Measurements from ENCODE around the gene LTBP3.
"Not testable (repeated sequence)": the region's sequence is repeated elsewhere in the genome, so short reads cannot be mapped to it uniquely, and the experiment has no call there.

LTBP3 gene

DNA sequence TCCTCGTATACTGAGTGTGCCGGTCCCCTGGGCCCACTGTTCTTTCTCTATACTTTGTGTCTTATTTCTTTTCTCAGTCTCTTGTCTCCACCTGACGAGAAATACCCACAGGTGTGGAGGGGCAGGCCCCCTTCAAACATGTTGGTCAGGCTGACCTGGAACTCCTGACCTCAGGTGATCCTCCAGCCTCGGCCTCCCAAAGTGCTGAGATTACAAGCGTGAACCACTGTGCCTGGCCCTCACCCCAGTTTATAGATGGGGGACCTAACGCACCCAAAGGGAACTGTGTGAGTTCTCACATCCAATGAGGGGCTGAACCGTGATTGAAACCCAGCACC is 34.6 kb downstream of the LTBP3 start:
- not testable (repeated sequence) for H3K36me3 ChIP-seq (ENCODE audit: control insufficient read depth, low read depth, low read length); H3K9me3 ChIP-seq (ENCODE audit: control insufficient read depth, low read depth, low read length); H3K9ac ChIP-seq (ENCODE audit: low read length); H3K4me3 ChIP-seq (ENCODE audit: low read length); H3K4me1 ChIP-seq (ENCODE audit: control insufficient read depth, low read depth, low read length); H3K27ac ChIP-seq (ENCODE audit: low read length); H3K27me3 ChIP-seq (ENCODE audit: control insufficient read depth, insufficient read depth, low read length)

DNA sequence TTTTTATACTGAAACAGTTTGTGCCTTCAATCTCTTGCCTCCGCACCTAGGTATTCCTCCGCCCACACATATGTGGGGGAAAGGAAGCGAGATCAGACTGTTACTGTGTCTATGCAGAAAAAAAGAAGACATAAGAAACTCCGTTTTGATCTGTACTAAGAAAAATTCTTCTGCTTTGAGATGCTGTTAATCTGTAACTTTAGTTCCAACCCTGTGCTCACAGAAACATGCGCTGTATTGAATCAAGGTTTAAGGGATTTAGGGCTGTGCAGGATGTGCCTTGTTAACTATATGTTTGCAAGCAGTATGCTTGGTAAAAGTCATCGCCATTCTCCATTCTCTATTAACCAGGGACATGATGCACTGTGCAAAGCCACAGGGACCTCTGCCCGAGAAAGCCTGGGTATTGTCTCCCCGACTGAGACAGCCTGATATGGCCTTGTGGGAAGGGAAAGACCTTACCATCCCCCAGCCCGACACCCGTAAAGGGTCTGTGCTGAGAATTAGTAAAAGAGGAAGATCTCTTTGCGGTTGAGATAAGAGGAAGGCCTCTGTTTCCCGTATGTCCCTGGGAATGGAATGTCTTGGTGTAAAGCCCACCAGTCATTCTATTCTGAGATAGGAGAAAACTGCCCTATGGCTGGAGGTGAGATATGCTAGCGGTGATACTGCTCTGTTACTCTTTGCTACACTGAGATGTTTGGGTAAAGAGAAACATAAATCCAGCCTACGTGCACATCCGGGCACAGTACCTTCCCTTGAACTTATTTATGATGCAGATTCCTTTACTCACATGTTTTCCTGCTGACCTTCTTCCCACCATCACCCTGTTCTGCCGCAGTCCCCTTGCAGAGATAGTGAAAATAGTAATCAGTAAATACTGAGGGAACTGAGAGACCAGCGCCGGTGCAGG is 35.2 kb downstream of the LTBP3 start:
- not testable (repeated sequence) for H3K9ac ChIP-seq (ENCODE audit: low read length); H3K4me3 ChIP-seq (ENCODE audit: low read length); H3K9me3 ChIP-seq (ENCODE audit: control insufficient read depth, low read depth, low read length); H3K27ac ChIP-seq (ENCODE audit: low read length); H3K4me1 ChIP-seq (ENCODE audit: control insufficient read depth, low read depth, low read length); H3K27me3 ChIP-seq (ENCODE audit: control insufficient read depth, insufficient read depth, low read length); H3K36me3 ChIP-seq (ENCODE audit: control insufficient read depth, low read depth, low read length)

DNA sequence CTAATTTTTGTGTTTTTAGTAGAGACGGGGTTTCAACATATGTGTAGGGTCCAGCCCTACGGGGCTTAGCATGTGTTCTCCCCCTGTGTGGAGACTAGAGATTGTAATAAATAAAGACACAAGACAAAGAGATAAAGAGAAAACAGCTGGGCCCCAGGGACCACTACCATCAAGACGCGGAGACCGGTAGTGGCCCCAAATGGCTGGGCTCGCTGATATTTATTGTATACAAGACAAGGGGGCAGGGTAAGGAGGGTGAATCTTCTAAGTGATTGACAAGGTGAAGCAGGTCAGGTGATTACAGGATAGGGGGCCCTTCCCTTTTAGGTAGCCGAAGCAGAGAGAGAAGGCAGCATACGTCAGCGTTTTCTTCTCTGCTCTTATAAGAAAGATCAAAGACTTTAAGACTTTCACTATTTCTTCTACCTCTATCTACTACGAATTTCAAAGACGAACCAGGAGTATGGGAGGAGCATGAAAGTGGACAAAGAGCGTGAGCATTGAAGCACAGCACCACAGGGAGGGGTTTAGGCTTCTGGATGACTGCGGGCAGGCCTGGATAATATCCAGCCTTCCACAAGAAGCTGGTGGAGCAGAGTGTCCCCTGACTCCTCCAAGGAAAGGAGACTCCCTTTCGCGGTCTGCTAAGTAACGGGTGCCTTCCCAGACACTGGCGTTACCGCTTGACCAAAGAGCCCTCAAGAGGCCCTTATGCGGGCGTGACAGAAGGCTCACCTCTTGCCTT is 36.2 kb downstream of the LTBP3 start:
- not testable (repeated sequence) for H3K4me1 ChIP-seq (ENCODE audit: control insufficient read depth, low read depth, low read length); H3K9me3 ChIP-seq (ENCODE audit: control insufficient read depth, low read depth, low read length); H3K4me3 ChIP-seq (ENCODE audit: low read length); H3K27me3 ChIP-seq (ENCODE audit: control insufficient read depth, insufficient read depth, low read length); H3K9ac ChIP-seq (ENCODE audit: low read length); H3K27ac ChIP-seq (ENCODE audit: low read length); H3K36me3 ChIP-seq (ENCODE audit: control insufficient read depth, low read depth, low read length)

DNA sequence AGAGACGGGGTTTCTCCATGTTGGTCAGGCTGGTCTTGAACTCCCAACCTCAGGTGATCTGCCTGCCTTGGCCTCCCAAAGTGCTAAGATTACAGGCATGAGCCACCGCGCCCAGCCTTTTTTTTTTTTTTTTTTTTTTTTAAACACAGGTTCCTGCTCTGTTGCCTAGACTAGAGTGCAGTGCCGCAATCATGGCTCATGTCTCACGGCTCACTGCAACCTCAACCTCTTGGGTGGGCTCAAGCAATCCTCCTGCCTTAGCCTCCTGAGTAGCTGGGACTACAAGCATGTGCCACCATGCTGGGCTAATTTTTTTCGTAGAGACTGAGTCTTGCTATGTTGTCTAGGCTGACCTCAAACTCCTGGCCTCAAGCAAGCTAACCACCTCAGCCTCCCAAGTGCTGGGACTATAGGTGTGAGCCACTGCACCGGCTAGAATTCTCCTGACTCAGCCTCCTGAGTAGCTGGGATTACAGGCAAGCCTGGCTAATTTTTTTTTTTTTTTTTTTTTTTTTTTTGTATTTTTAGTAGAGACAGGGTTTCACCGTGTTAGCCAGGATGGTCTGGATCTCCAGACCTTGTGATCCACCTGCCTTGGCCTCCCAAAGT is 39.1 kb downstream of the LTBP3 start:
- not testable (repeated sequence) for H3K27me3 ChIP-seq (ENCODE audit: control insufficient read depth, insufficient read depth, low read length); H3K36me3 ChIP-seq (ENCODE audit: control insufficient read depth, low read depth, low read length); H3K9me3 ChIP-seq (ENCODE audit: control insufficient read depth, low read depth, low read length); H3K9ac ChIP-seq (ENCODE audit: low read length); H3K4me1 ChIP-seq (ENCODE audit: control insufficient read depth, low read depth, low read length); H3K27ac ChIP-seq (ENCODE audit: low read length); H3K4me3 ChIP-seq (ENCODE audit: low read length)

DNA sequence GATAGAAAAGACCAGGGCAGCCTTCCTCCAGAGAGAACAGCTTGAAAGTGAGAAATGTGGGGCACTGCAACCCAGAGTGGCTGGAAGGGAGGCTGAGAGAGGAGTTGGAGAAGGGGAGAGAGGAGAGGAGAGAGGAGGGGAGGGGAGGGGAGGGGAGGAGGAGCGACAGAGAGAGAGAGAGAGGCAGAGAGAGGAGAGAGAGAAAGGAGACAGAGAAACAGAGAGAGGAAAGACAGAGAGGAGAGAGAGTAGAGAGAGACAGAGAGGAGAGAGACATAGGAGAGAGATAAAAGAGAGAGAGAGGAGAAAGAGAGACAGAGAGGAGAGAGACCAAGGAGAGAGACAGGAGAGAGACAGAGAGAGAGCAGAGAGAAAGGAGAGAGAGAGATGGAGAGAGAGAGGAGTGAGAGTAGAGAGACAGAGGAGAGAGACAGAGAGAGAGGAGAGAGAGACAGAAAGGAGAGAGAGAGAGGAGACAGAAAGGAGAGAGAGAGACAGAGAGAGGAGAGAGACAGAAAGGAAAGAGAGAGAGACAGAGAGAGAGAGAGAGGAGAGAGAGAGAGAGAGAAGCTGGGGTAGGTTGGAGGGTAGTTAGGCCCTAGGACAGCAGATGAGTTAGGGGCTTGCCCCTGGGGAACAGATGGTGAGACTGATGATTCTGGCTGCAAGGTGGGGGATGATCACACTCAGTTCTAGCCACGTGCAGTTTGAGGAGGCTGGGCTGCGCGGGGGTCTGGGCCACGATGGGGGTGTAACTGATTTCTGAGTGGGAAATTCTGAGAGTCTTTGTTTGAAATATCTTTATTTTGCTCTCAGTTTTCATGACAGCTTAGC is 41.8 kb downstream of the LTBP3 start:
- no peaks in the 10 kb centered on the region for H3K9me3 ChIP-seq (ENCODE audit: control insufficient read depth, low read depth, low read length)

DNA sequence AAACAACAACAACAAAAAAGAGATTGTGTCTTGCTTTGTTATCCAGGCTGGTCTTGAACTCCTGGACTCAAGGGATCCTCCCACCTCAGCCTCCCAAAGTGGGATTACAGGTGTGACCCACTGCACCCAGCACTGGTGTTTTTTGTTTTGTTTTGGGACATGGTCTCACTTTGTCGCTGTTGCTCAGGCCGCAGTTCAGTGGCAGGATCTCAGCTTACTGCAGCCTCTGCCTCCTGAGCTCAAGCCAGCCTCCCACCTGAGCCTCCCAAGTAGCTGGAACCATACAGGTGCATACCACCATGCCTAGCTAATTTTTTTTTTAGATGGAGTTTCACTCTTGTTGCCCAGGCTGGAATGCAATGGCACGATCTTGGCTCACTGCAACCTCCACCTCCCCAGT is 45.8 kb downstream of the LTBP3 start:
- H3K4me1 ChIP-seq (ENCODE audit: control insufficient read depth, low read depth, low read length); H3K36me3 ChIP-seq (ENCODE audit: control insufficient read depth, low read depth, low read length); H3K27ac ChIP-seq (ENCODE audit: low read length); H3K9ac ChIP-seq (ENCODE audit: low read length); H3K9me3 ChIP-seq (ENCODE audit: control insufficient read depth, low read depth, low read length); H3K4me3 ChIP-seq (ENCODE audit: low read length); H3K27me3 ChIP-seq (ENCODE audit: control insufficient read depth, insufficient read depth, low read length): not testable (repeated sequence)

More for the DNA sequence above, 41.8 kb downstream of the LTBP3 start:
- Histone ChIP-seq H3K9ac (ENCODE audit: low read length) (no peak overlapping the region), H3K4me1 (ENCODE audit: control insufficient read depth, low read depth, low read length) (no peaks in the 10 kb centered on the region), H3K36me3 (ENCODE audit: control insufficient read depth, low read depth, low read length) (no peaks in the 10 kb centered on the region), H3K4me3 (ENCODE audit: low read length) (no peak overlapping the region), H3K27me3 (ENCODE audit: control insufficient read depth, insufficient read depth, low read length) (no peaks in the 10 kb centered on the region), H3K27ac (ENCODE audit: low read length) (no peak overlapping the region)

DNA sequence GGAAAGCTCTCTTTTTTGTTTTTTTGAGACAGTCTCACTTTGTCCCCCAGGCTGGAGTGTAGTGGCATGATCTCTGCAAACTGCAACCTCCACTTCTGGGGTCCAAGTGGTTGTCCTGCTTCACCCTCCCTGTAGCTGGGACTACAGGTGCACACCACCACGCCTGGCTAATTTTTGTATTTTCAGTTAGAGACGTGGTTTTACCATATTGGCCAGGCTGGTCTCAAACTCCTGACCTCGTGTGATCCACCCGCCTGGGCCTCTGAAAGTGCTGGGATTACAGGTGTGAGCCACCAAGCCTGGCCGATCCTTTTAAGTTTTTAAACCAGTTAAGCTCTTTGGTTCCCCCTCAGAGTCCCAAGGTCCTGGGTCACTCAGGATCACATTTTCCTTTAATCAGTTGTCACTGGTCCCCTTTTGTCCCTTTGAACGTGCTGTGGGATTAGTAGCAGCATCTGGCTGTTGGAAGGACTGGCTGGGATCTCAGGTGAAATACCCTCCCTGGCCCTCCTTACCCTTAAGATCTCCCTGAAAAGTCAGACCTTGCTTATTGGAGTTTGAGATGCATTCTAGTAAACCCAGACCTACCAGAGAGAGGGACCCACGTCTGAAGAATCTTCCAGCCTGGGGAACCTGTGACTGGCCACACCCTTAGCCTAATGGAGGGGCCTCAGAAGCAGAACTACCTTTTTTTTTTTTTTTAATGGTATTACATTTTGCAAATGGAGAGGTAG is 51.2 kb downstream of the LTBP3 start:
- no peak overlapping the region for H3K4me3 ChIP-seq (ENCODE audit: low read length)
- no peak overlapping the region for H3K9ac ChIP-seq (ENCODE audit: low read length)
- H3K9me3 ChIP-seq (ENCODE audit: control insufficient read depth, low read depth, low read length) = no peaks in the 10 kb centered on the region
- H3K36me3 ChIP-seq (ENCODE audit: control insufficient read depth, low read depth, low read length) = peaks cover 45% of the 10 kb centered on the region
- H3K27ac ChIP-seq (ENCODE audit: low read length) = no peak overlapping the region
- H3K27me3 ChIP-seq (ENCODE audit: control insufficient read depth, insufficient read depth, low read length) = no peaks in the 10 kb centered on the region
- peaks cover 21% of the 10 kb centered on the region for H3K4me1 ChIP-seq (ENCODE audit: control insufficient read depth, low read depth, low read length)

DNA sequence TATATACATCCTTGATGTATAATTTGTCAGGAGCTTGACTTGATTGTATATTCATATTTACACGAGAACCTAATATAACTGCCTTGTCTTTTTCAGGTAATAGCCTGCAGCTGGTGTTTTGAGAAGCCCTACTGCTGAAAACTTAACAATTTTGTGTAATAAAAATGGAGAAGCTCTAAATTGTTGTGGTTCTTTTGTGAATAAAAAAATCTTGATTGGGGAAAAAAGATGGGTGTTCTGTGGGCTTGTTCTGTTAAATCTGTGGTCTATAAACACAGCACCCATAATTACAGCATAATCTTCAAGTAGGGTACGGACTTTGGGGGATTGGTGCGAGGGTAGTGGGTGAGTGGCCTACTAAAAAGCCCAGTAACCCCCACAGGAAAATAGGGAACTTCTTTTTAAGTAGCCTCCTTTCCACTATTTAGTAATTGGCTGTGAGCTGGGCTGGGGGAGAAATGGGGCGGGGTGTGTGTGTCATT is 51.8 kb downstream of the LTBP3 start:
- H3K4me3 ChIP-seq (ENCODE audit: low read length) = no peak overlapping the region
- no peaks in the 10 kb centered on the region for H3K27me3 ChIP-seq (ENCODE audit: control insufficient read depth, insufficient read depth, low read length)
- no peaks in the 10 kb centered on the region for H3K9me3 ChIP-seq (ENCODE audit: control insufficient read depth, low read depth, low read length)
- no peak overlapping the region for H3K27ac ChIP-seq (ENCODE audit: low read length)
- peaks cover 21% of the 10 kb centered on the region for H3K4me1 ChIP-seq (ENCODE audit: control insufficient read depth, low read depth, low read length)
- H3K36me3 ChIP-seq (ENCODE audit: control insufficient read depth, low read depth, low read length) = peaks cover 51% of the 10 kb centered on the region
- no peak overlapping the region for H3K9ac ChIP-seq (ENCODE audit: low read length)

DNA sequence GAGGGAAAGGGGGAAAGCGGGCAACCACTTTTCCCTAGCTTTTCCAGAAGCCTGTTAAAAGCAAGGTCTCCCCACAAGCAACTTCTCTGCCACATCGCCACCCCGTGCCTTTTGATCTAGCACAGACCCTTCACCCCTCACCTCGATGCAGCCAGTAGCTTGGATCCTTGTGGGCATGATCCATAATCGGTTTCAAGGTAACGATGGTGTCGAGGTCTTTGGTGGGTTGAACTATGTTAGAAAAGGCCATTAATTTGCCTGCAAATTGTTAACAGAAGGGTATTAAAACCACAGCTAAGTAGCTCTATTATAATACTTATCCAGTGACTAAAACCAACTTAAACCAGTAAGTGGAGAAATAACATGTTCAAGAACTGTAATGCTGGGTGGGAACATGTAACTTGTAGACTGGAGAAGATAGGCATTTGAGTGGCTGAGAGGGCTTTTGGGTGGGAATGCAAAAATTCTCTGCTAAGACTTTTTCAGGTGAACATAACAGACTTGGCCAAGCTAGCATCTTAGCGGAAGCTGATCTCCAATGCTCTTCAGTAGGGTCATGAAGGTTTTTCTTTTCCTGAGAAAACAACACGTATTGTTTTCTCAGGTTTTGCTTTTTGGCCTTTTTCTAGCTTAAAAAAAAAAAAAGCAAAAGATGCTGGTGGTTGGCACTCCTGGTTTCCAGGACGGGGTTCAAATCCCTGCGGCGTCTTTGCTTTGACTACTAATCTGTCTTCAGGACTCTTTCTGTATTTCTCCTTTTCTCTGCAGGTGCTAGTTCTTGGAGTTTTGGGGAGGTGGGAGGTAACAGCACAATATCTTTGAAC is 52.5 kb downstream of the LTBP3 start:
- no peak overlapping the region for H3K9ac ChIP-seq (ENCODE audit: low read length)
- H3K27me3 ChIP-seq (ENCODE audit: control insufficient read depth, insufficient read depth, low read length) = no peaks in the 10 kb centered on the region
- H3K4me3 ChIP-seq (ENCODE audit: low read length) = peak overlapping the region; percentile 93
- no peaks in the 10 kb centered on the region for H3K9me3 ChIP-seq (ENCODE audit: control insufficient read depth, low read depth, low read length)
- peaks cover 58% of the 10 kb centered on the region for H3K36me3 ChIP-seq (ENCODE audit: control insufficient read depth, low read depth, low read length)
- peaks cover 21% of the 10 kb centered on the region for H3K4me1 ChIP-seq (ENCODE audit: control insufficient read depth, low read depth, low read length)
- H3K27ac ChIP-seq (ENCODE audit: low read length) = no peak overlapping the region

DNA sequence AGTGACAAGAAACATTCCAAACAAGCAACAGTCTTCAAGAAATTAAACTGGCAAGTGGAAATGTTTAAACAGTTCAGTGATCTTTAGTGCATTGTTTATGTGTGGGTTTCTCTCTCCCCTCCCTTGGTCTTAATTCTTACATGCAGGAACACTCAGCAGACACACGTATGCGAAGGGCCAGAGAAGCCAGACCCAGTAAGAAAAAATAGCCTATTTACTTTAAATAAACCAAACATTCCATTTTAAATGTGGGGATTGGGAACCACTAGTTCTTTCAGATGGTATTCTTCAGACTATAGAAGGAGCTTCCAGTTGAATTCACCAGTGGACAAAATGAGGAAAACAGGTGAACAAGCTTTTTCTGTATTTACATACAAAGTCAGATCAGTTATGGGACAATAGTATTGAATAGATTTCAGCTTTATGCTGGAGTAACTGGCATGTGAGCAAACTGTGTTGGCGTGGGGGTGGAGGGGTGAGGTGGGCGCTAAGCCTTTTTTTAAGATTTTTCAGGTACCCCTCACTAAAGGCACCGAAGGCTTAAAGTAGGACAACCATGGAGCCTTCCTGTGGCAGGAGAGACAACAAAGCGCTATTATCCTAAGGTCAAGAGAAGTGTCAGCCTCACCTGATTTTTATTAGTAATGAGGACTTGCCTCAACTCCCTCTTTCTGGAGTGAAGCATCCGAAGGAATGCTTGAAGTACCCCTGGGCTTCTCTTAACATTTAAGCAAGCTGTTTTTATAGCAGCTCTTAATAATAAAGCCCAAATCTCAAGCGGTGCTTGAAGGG is 53.3 kb downstream of the LTBP3 start:
- no peak overlapping the region for H3K27ac ChIP-seq (ENCODE audit: low read length)
- peaks cover 58% of the 10 kb centered on the region for H3K36me3 ChIP-seq (ENCODE audit: control insufficient read depth, low read depth, low read length)
- peaks cover 21% of the 10 kb centered on the region for H3K4me1 ChIP-seq (ENCODE audit: control insufficient read depth, low read depth, low read length)
- no peak overlapping the region for H3K9ac ChIP-seq (ENCODE audit: low read length)
- no peaks in the 10 kb centered on the region for H3K27me3 ChIP-seq (ENCODE audit: control insufficient read depth, insufficient read depth, low read length)
- no peaks in the 10 kb centered on the region for H3K9me3 ChIP-seq (ENCODE audit: control insufficient read depth, low read depth, low read length)
- peak overlapping the region; percentile 93 for H3K4me3 ChIP-seq (ENCODE audit: low read length)

All from iPS-18a (cell line).